LNCAP (cell line): ENCODE measurements around the gene CAB39L.

Experiments
- TF ChIP-seq, protein P1 (sequence below): fragments of 450-650 bp; IDR thresholded peaks from 2 replicates; pipeline ENCODE4 v1.5.1; 2017; ENCODE audit warnings: mild to moderate bottlenecking

Gene CAB39L

GRCh38 chr13:49357694-49358093 lies 86.2 kb downstream of the CAB39L start:
- TF ChIP-seq, protein P1, sequence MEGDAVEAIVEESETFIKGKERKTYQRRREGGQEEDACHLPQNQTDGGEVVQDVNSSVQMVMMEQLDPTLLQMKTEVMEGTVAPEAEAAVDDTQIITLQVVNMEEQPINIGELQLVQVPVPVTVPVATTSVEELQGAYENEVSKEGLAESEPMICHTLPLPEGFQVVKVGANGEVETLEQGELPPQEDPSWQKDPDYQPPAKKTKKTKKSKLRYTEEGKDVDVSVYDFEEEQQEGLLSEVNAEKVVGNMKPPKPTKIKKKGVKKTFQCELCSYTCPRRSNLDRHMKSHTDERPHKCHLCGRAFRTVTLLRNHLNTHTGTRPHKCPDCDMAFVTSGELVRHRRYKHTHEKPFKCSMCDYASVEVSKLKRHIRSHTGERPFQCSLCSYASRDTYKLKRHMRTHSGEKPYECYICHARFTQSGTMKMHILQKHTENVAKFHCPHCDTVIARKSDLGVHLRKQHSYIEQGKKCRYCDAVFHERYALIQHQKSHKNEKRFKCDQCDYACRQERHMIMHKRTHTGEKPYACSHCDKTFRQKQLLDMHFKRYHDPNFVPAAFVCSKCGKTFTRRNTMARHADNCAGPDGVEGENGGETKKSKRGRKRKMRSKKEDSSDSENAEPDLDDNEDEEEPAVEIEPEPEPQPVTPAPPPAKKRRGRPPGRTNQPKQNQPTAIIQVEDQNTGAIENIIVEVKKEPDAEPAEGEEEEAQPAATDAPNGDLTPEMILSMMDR: no peak

GRCh38 chr13:49356223-49356622 lies 87.6 kb downstream of the CAB39L start:
- TF ChIP-seq, protein P1: no peak

DNA sequence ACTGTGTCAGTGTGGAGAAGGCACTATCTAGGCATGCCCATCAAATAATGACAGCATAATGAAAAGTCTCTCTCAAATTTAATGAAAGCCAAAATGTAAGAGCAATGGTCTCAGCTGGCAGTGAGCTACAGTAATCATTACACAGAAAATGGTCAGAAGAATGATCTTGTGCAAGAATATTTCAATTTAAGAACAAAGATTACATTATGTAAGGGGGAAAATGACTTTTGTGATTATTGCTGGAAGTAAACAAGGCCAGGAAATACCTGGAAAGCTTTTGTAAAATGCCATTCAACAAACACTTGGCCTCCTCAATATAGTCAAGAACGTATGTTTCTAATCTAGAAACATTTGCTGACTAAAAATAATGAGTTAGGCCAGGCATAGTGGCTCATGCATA lies 89.1 kb downstream of the CAB39L start:
- TF ChIP-seq, protein P1: no peak

- TF ChIP-seq, protein P1: no peak
Measured at GRCh38 chr13:49353908-49354307, 90.0 kb downstream of the CAB39L start.

DNA sequence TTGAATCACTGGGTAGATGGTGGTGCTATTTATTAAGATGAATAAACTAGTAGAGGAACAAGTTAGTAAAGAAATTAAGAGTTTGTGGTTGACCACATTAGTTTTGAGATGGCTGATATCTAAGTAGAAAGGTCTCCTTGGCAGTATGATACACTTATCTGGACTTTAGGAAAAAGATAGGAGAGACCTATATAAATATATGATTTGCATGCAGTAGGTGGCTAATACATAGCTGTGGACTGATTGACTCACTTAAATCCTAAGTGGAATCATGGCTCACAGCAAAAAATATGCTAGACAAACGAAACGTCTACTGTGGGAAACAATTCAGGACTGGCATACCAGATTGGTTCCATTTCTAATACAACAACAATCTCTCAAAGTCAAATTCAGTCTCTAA lies 92.0 kb downstream of the CAB39L start:
- TF ChIP-seq, protein P1: no peak

DNA sequence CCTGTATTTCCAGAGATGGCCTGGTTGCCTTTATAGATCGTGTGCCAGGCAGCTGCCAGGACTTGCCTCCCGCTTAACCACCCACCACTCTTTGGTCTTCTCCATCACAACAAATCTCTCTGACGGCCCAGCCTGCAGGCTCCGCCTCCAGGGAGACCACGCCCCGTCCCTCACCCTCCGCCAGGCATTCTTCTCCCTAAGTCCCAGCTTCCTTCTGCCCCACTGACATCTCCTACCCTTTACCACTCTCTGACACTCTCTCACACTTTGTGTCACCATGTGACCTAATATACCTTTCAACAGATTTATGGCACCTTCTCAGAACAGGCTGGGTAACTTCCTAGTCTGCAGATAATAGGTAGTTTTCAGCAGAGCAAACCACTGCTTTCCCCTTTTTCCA lies 95.1 kb downstream of the CAB39L start:
- TF ChIP-seq, protein P1: no peak

- TF ChIP-seq, protein P1: no peak
Measured at GRCh38 chr13:49347650-49348385, 96.0 kb downstream of the CAB39L start.

DNA sequence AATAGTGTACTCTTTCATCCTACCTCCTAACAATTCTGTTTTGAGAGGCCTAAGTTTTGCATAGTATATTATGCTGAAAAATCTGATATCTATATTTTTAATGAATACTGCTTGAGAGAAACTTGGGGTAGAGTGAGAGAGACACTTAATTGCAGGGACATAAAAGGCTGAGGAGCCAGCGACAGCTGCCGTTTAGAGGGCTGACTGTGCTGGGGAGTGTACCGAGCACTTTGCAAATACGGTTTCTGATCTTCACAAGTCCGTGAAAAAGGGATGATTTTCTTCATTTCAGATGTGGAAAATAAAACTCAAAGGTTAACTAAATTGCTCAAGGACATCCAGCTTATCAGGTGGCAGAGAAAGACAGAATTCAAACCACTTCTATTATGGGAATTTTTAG lies 97.4 kb downstream of the CAB39L start:
- TF ChIP-seq, protein P1: no peak
